Right cardiac atrium (tissue), 5 donors: ENCODE results near the gene FAM131B. TPM values are rescaled to one million over a fixed set of nuclear protein-coding genes. Genes with fewer than 3 reads are reported as not detected.
"Not testable (repeated sequence)": the region's sequence is repeated elsewhere in the genome, so short reads cannot be mapped to it uniquely, and the experiment has no call there.

ENCODE experiments used
- ATAC-seq, 2 donors: fragments of 200-7000 bp; cut with Tn5 transposase; one replicate each; pipeline versions ENCODE4 v1.8.0 to v1.9.1; 2020; ENCODE audit warnings: moderate library complexity in 2 of 2, mild to moderate bottlenecking in 1 of 2
- DNase-seq, 3 donors: peaks; one replicate each; pipeline ENCODE4 v3.0.0-alpha.2; 2020
- H3K27ac ChIP-seq: one replicate; pipeline ENCODE4 v1.5.1; 2013; ENCODE audit warnings: mild to moderate bottlenecking, low read length, control low read depth, moderate library complexity
- H3K27me3 ChIP-seq: one replicate; pipeline ENCODE4 v1.6.1; 2013; ENCODE audit not compliant: control insufficient read depth, insufficient read depth
- H3K4me1 ChIP-seq: one replicate; pipeline ENCODE4 v1.6.1; 2013; ENCODE audit warnings: low read length; ENCODE audit not compliant: control insufficient read depth, insufficient read depth
- H3K4me3 ChIP-seq: one replicate; pipeline ENCODE4 v1.5.1; 2013; ENCODE audit warnings: low read length, control low read depth
- H3K9me3 ChIP-seq: one replicate; pipeline ENCODE4 v1.6.1; 2013; ENCODE audit warnings: low read length; ENCODE audit not compliant: control insufficient read depth
- WGBS: extraction: QIAGEN DNeasy Blood & Tissue Kit; methylation state at CpG from one replicate; pipeline ENCODE4 v1.1.7; 2013; 5-methylcytosine and 5-hydroxymethylcytosine counted together
- intact Hi-C, 4 donors: fragments of 100-400 bp; cut with DNase I; formaldehyde crosslinking; loops; one replicate each; pipeline versions ENCODE4 v1.11.0 to v1.14.0; 2022 to 2023
- polyA plus RNA-seq: library from polyadenylated mRNA; stranded (reverse); fragments of 200-250 nt; gene quantifications from one replicate; pipeline ENCODE4 v1.2.3, GENCODE V29; 2013
- total RNA-seq, 4 donors: library from RNA; stranded (reverse); fragmentation: NEBNext Ultra II Directional; extraction: Animal tissue kit (Norgen Biotek cat#: 25700); gene quantifications; one replicate each; pipeline ENCODE4 v1.2.1, GENCODE V29; 2021
- donor health status: healthy with polysubstance abuse.
- donor health status: DM: no; HTN: yes; CAD: no.
- donor health status: DM: no; HTN: no; CAD: no.
- donor health status: DM: no; HTN: yes; CAD: no; lungs with severe emphysema.
- donor health status: DM: yes; HTN: yes; CAD: no.

Gene FAM131B
- total and polyA plus RNA-seq, 5 donors: 0.21 to 0.51 (median 0.36) TPM

- H3K4me1 ChIP-seq, H3K4me3 ChIP-seq, H3K27ac ChIP-seq, ATAC-seq, H3K9me3 ChIP-seq, H3K27me3 ChIP-seq, DNase-seq: not testable (repeated sequence)
- intact Hi-C loops: loop anchor here in 1 of 4 donors (10.0 kb wide), 1 partner anchor 157 kb away; no protein-coding TSS in a partner anchor
- WGBS: 83% methylated on average over 4 of the region's 4 CpGs
Measured at GRCh38 chr7:143402233-143402632, 39.7 kb upstream of the FAM131B start.

DNA sequence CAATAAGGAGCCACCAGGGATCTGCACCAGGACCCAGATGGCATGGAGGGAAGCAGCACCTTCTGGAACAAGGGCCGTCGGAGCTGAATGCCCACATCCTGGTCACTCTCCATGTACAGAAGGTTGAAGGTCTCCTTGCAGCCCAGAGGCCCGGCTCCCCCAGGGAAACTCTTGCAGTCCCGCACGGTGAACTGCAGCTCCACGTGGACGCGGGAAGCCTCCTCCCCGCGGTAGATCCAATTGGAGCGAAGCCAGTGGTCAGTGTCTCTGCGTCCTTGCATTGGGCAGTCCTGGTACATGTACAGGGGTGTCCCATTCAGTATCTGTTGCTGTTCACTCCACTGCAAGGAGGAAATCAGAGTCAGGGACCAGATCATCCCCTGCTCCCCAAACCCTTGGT is 38.8 kb upstream of the FAM131B start:
- 87% methylated on average over 12 of the region's 12 CpGs for WGBS
- intact Hi-C loops: loop anchor here in 1 of 4 donors (10.0 kb wide), 1 partner anchor 156 kb away; no protein-coding TSS in a partner anchor

GRCh38 chr7:143399642-143400041 is 37.1 kb upstream of the FAM131B start:
- H3K4me1 ChIP-seq: peaks cover 11% of the 10 kb centered on the region
- ATAC-seq: no peak
- intact Hi-C loops: loop anchor here in 1 of 4 donors (10.0 kb wide), 1 partner anchor 155 kb away; no protein-coding TSS in a partner anchor
- DNase-seq: no peak
- no peaks in the 10 kb centered on the region for H3K27me3 ChIP-seq
- WGBS: 93% methylated on average over 20 of the region's 20 CpGs
- H3K4me3 ChIP-seq: no peak overlapping the region
- no peaks in the 10 kb centered on the region for H3K9me3 ChIP-seq
- no peak overlapping the region for H3K27ac ChIP-seq

More for the DNA sequence above, 38.8 kb upstream of the FAM131B start:
- Histone ChIP-seq H3K4me1 (peaks cover 2% of the 10 kb centered on the region), H3K27ac (no peak overlapping the region), H3K9me3 (no peaks in the 10 kb centered on the region), H3K27me3 (no peaks in the 10 kb centered on the region), H3K4me3 (no peak overlapping the region)
- no peak for DNase-seq
- ATAC-seq: no peak

GRCh38 chr7:143399151-143399550 is 36.6 kb upstream of the FAM131B start:
- WGBS: 90% methylated on average over 8 of the region's 8 CpGs
- intact Hi-C loops: no loop called here
- H3K4me1 ChIP-seq: peaks cover 11% of the 10 kb centered on the region
- DNase-seq: peak in 1 of 3 donors; percentile 53
- no peak overlapping the region for H3K4me3 ChIP-seq
- H3K27me3 ChIP-seq: no peaks in the 10 kb centered on the region
- H3K9me3 ChIP-seq: no peaks in the 10 kb centered on the region
- no peak overlapping the region for H3K27ac ChIP-seq
- ATAC-seq: no peak

DNA sequence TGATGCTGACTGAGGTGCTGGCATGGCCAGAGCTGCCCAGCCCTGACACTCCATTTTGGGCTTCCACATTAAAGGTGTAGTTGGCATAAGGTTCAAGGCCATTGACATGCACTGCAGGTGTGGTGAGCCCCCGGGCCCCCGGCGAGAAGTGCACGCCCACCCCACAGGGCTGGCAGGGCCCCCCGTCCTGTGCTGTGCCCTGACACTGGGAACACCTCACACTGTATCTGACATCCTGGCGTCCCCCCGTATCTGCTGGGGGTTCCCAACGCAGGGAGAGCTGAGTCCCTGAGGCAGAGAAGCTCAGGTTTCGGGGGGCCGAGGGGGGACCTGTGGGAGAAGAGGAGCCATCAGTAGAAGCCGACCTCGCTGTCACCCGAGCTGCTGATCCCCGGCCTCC is 36.1 kb upstream of the FAM131B start:
- peak in 1 of 3 donors; percentile 48 for DNase-seq
- H3K9me3 ChIP-seq: no peaks in the 10 kb centered on the region
- intact Hi-C loops: no loop called here
- H3K4me3 ChIP-seq: no peak overlapping the region
- no peaks in the 10 kb centered on the region for H3K27me3 ChIP-seq
- H3K27ac ChIP-seq: no peak overlapping the region
- peaks cover 12% of the 10 kb centered on the region for H3K4me1 ChIP-seq
- 95% methylated on average over 14 of the region's 14 CpGs for WGBS
- no peak for ATAC-seq

- no peak for DNase-seq
- 91% methylated on average over 16 of the region's 16 CpGs for WGBS
- H3K27me3 ChIP-seq: no peaks in the 10 kb centered on the region
Measured at GRCh38 chr7:143397710-143398530, 35.4 kb upstream of the FAM131B start.

DNA sequence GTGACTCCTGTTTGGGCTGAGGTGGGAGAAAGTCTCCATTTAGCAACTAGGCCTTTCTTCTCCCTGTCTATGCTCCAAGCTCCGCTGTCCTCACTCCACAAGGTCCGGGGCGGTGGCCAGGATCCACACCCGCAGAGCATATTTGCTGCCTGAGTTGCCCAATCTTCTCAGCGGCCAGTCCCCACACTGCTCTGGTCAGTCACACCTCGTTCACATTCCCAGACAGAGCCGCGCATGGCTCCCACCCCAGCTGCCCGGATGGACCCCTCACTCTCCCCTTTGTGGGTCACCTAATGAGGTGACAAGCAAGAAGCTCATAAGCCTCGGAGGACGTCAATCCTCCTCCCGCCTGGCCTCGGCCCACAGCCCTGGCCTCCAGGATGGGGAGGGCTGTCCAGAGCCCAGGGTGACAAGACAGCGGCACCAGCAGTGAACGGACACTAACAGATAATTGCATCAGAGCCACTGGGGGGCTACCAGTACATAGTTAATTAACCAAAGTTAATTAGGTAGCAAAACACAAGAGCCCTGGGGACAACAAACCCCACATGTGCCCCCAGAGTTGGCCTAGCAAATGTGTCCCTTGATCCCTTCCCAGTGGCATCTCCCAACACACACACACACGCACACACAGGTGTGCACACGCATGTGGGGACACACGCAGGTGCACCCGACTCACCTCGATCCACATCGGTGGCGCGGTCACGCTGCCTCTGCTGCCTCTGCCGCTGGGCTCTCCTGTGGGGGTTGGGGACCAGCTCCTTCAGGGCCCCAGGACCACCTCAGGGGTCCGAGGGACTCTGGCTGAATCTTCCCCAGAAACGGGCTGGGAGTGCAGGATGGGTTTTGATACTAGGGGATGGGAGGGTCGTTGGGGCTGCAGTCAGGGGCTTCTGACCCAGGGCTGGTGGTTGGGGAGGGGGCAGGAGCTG is 34.4 kb upstream of the FAM131B start:
- DNase-seq (peak in 2 of 3 donors; percentile 51 to 82), ATAC-seq (no peak)

More at GRCh38 chr7:143397710-143398530, 35.4 kb upstream of the FAM131B start:
- intact Hi-C loops: no loop called here
- Histone ChIP-seq H3K4me1 (peaks cover 17% of the 10 kb centered on the region), H3K27ac (no peak overlapping the region), H3K4me3 (no peak overlapping the region), H3K9me3 (no peaks in the 10 kb centered on the region)
- no peak for ATAC-seq

DNA sequence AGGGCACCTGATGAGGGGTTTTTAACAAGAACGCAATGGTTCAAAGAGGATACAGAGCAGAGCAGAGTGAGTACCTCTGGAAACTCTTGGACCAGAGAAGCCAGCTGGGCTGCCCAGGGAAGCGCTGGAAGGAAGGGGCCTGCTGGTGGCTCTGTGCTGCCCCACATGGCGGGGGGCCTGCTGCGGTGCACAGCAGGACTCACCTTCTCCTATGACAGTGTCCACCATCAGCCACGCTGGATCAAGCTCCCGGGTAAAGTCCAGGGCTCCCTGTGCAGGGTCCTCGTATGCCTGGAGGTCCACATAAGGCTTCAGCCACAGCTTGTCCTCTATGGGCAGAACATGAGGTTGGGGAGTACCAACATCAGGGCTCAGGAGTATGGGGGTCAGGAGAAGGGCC is 33.7 kb upstream of the FAM131B start:
- WGBS: 84% methylated on average over 7 of the region's 7 CpGs
- H3K9me3 ChIP-seq: no peaks in the 10 kb centered on the region
- H3K4me3 ChIP-seq: no peak overlapping the region
- no peak overlapping the region for H3K27ac ChIP-seq
- no peak for DNase-seq
- intact Hi-C loops: no loop called here
- H3K27me3 ChIP-seq: no peaks in the 10 kb centered on the region
- peaks cover 25% of the 10 kb centered on the region for H3K4me1 ChIP-seq
- ATAC-seq: no peak

More for the DNA sequence above, 34.4 kb upstream of the FAM131B start:
- Histone ChIP-seq H3K27me3 (no peaks in the 10 kb centered on the region), H3K27ac (no peak overlapping the region), H3K4me3 (no peak overlapping the region), H3K4me1 (peaks cover 20% of the 10 kb centered on the region), H3K9me3 (no peaks in the 10 kb centered on the region)
- 88% methylated on average over 28 of the region's 28 CpGs for WGBS
- intact Hi-C loops: no loop called here

- H3K9me3 ChIP-seq: no peaks in the 10 kb centered on the region
- peak; percentile 3 to 53 for ATAC-seq
- whole genome bisulfite sequencing: 46% methylated on average over 21 of the region's 21 CpGs
- no peak overlapping the region for H3K4me3 ChIP-seq
- intact Hi-C loops: no loop called here
- peaks cover 25% of the 10 kb centered on the region for H3K4me1 ChIP-seq
- peak in 2 of 3 donors; percentile 41 to 67 for DNase-seq
- no peak overlapping the region for H3K27ac ChIP-seq
- no peaks in the 10 kb centered on the region for H3K27me3 ChIP-seq
Measured at GRCh38 chr7:143395187-143396149, 33.0 kb upstream of the FAM131B start.

- Histone ChIP-seq H3K4me3 (no peak overlapping the region), H3K9me3 (no peaks in the 10 kb centered on the region), H3K27me3 (no peaks in the 10 kb centered on the region), H3K4me1 (peaks cover 25% of the 10 kb centered on the region), H3K27ac (no peak overlapping the region)
- 82% methylated on average over 6 of the region's 6 CpGs for WGBS
- ATAC-seq (no peak), DNase-seq (no peak)
- intact Hi-C loops: no loop called here
Measured at GRCh38 chr7:143394777-143395176, 32.3 kb upstream of the FAM131B start.
